PC-3 (cell line): ENCODE data around the gene SPATA19. TPM values are rescaled to one million over a fixed set of nuclear protein-coding genes. Genes with fewer than 3 reads are reported as not detected.

ENCODE experiments used
- ATAC-seq: fragments of 200-7000 bp; cut with Tn5 transposase; 2 replicates; pipeline ENCODE4 v1.9.1; 2020; ENCODE audit warnings: mild to moderate bottlenecking, moderate library complexity
- BruUV-seq: library from RNA; stranded (reverse); fragments of 400-500 nt; replicated peaks from 2 replicates; lab custom pipeline; 2021; lab: Mats Ljungman, UMichigan
- CTCF ChIA-PET: fragments of 300-600 bp; sonication (Branson Sonifier 250); formaldehyde crosslinking; loops from one replicate; lab custom pipeline; 2022; ENCODE audit warnings: antibody characterized with exemption; lab: Charles Lee
- POLR2A ChIA-PET: fragments of 300-600 bp; sonication (Branson Sonifier 250); formaldehyde crosslinking; loops from one replicate; lab custom pipeline; 2022; ENCODE audit warnings: antibody characterized with exemption; ENCODE audit not compliant: unreplicated experiment; lab: Charles Lee
- DNase-seq: peaks from one replicate; pipeline ENCODE4 v3.0.0-alpha.2; 2015
- H2AFZ ChIP-seq: fragments of 300-600 bp; sonication (generic); 2 replicates; pipeline ENCODE4 v1.6.0; 2016; ENCODE audit warnings: antibody characterized with exemption, low read length
- H3F3A ChIP-seq: fragments of 300-600 bp; sonication (generic); one replicate; pipeline ENCODE4 v1.6.0; 2017; ENCODE audit warnings: antibody characterized with exemption, low read length, control low read depth, mild to moderate bottlenecking; ENCODE audit not compliant: unreplicated experiment
- H3K27ac ChIP-seq: fragments of 300-600 bp; sonication (generic); 2 replicates; pipeline ENCODE4 v1.5.1; 2016; ENCODE audit warnings: mild to moderate bottlenecking, low read length
- H3K27me3 ChIP-seq: fragments of 300-600 bp; sonication (generic); 2 replicates; pipeline ENCODE4 v1.6.1; 2016; ENCODE audit warnings: low read length, mixed read lengths
- H3K36me3 ChIP-seq: fragments of 300-600 bp; sonication (generic); 2 replicates; pipeline ENCODE4 v1.6.1; 2016; ENCODE audit warnings: low read depth, mixed run types, low read length, mixed read lengths
- H3K4me1 ChIP-seq: fragments of 300-600 bp; sonication (generic); 2 replicates; pipeline ENCODE4 v1.5.1; 2016; ENCODE audit warnings: low read length; ENCODE audit not compliant: insufficient read depth
- H3K4me2 ChIP-seq: fragments of 300-600 bp; sonication (generic); 2 replicates; pipeline ENCODE4 v1.6.0; 2016; ENCODE audit warnings: low read length
- H3K4me3 ChIP-seq: fragments of 300-600 bp; sonication (generic); 2 replicates; pipeline ENCODE4 v1.5.1; 2016; ENCODE audit warnings: mild to moderate bottlenecking, low read length, mixed read lengths
- H3K79me2 ChIP-seq: fragments of 300-600 bp; sonication (generic); 2 replicates; pipeline ENCODE4 v1.6.1; 2017; ENCODE audit warnings: low read length, mixed read lengths
- H3K9ac ChIP-seq: fragments of 300-600 bp; sonication (generic); 2 replicates; pipeline ENCODE4 v1.6.0; 2016; ENCODE audit warnings: mild to moderate bottlenecking, low read length
- H3K9me2 ChIP-seq: fragments of 300-600 bp; sonication (generic); replicated peaks from 2 replicates; pipeline ENCODE4 v1.6.1; 2016; ENCODE audit warnings: mixed run types, low read length, mixed read lengths
- H3K9me3 ChIP-seq: fragments of 300-600 bp; sonication (generic); 2 replicates; pipeline ENCODE4 v1.6.1; 2016; ENCODE audit warnings: low read length, mixed read lengths
- H4K20me1 ChIP-seq: fragments of 300-600 bp; sonication (generic); 2 replicates; pipeline ENCODE4 v1.6.1; 2016; ENCODE audit warnings: low read length, mixed read lengths
- EZH2 ChIP-seq: fragments of 300-600 bp; sonication (generic); IDR thresholded peaks from one replicate; pipeline ENCODE4 v1.6.1; 2017; ENCODE audit warnings: antibody characterized with exemption, mild to moderate bottlenecking, low read length; ENCODE audit not compliant: unreplicated experiment
- EZH2phosphoT487 ChIP-seq: fragments of 300-600 bp; sonication (generic); IDR thresholded peaks from 2 replicates; pipeline ENCODE4 v1.6.1; 2018; ENCODE audit warnings: mild to moderate bottlenecking, antibody characterized with exemption, low read length, borderline replicate concordance
- intact Hi-C: fragments of 100-400 bp; cut with micrococcal nuclease; formaldehyde crosslinking; loops from 2 replicates; pipeline ENCODE4 v1.9.0; 2023
- total RNA-seq: library from RNA; depleted of rRNA; stranded (reverse); fragments of >200 nt; gene quantifications from 2 replicates; pipeline ENCODE4 v1.2.3, GENCODE V29; 2014
- TF ChIP-seq, protein P1 (sequence below): fragments of 300-600 bp; sonication (generic); conservative IDR thresholded peaks from 2 replicates; pipeline ENCODE4 v1.5.1; 2017; ENCODE audit warnings: antibody characterized with exemption, low read depth, mild to moderate bottlenecking, low read length

Gene SPATA19
- total RNA-seq, 1 experiment from 2014 or later = not detected

GRCh38 chr11:133889188-133889587, 43.9 kb upstream of the SPATA19 start:
- peaks cover 15% of the 10 kb centered on the region; the same call in 1 of the 2 replicates for H3K9me3 ChIP-seq
- ATAC-seq (no peak), DNase-seq (no peak)
- H3F3A ChIP-seq = no peaks in the 10 kb centered on the region
- H3K9me2 ChIP-seq = no peaks in the 10 kb centered on the region
- TF ChIP-seq EZH2 (no peak), EZH2phosphoT487 (no peak)
- TF ChIP-seq, protein P1, sequence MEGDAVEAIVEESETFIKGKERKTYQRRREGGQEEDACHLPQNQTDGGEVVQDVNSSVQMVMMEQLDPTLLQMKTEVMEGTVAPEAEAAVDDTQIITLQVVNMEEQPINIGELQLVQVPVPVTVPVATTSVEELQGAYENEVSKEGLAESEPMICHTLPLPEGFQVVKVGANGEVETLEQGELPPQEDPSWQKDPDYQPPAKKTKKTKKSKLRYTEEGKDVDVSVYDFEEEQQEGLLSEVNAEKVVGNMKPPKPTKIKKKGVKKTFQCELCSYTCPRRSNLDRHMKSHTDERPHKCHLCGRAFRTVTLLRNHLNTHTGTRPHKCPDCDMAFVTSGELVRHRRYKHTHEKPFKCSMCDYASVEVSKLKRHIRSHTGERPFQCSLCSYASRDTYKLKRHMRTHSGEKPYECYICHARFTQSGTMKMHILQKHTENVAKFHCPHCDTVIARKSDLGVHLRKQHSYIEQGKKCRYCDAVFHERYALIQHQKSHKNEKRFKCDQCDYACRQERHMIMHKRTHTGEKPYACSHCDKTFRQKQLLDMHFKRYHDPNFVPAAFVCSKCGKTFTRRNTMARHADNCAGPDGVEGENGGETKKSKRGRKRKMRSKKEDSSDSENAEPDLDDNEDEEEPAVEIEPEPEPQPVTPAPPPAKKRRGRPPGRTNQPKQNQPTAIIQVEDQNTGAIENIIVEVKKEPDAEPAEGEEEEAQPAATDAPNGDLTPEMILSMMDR = no peak
- H4K20me1 ChIP-seq = no peaks in the 10 kb centered on the region
- ChIA-PET CTCF (no interaction called here), POLR2A (no interaction called here)
- no peaks in the 10 kb centered on the region for H3K36me3 ChIP-seq
- H3K4me1 ChIP-seq = no peaks in the 10 kb centered on the region
- BruUV-seq = no TSS peak
- H2AFZ ChIP-seq = no peak overlapping the region
- no peak overlapping the region for H3K4me2 ChIP-seq
- no peak overlapping the region for H3K27ac ChIP-seq
- H3K79me2 ChIP-seq = no peaks in the 10 kb centered on the region
- peaks cover 10% of the 10 kb centered on the region; the same call in 1 of the 2 replicates for H3K27me3 ChIP-seq
- H3K9ac ChIP-seq = no peak overlapping the region
- intact Hi-C loops = no loop called here
- H3K4me3 ChIP-seq = no peak overlapping the region

- Histone ChIP-seq H3K27me3 (peaks cover under 1% of the 10 kb centered on the region; the same call in 1 of the 2 replicates), H4K20me1 (no peaks in the 10 kb centered on the region), H3K4me2 (no peak overlapping the region), H3F3A (no peaks in the 10 kb centered on the region), H3K79me2 (no peaks in the 10 kb centered on the region), H3K36me3 (no peaks in the 10 kb centered on the region), H2AFZ (no peak overlapping the region), H3K9me2 (no peaks in the 10 kb centered on the region), H3K9ac (no peak overlapping the region), H3K9me3 (peaks cover 15% of the 10 kb centered on the region; the same call in 1 of the 2 replicates), H3K4me3 (no peak overlapping the region), H3K27ac (no peak overlapping the region), H3K4me1 (no peaks in the 10 kb centered on the region)
- ChIA-PET CTCF (no interaction called here), POLR2A (no interaction called here)
- BruUV-seq = no TSS peak
- no peak for DNase-seq
- intact Hi-C loops = no loop called here
- ATAC-seq = no peak
- TF ChIP-seq, protein P1 = no peak
- TF ChIP-seq EZH2 = no peak
- no peak for TF ChIP-seq EZH2phosphoT487
Observed at GRCh38 chr11:133887692-133888332, 42.5 kb upstream of the SPATA19 start.

DNA sequence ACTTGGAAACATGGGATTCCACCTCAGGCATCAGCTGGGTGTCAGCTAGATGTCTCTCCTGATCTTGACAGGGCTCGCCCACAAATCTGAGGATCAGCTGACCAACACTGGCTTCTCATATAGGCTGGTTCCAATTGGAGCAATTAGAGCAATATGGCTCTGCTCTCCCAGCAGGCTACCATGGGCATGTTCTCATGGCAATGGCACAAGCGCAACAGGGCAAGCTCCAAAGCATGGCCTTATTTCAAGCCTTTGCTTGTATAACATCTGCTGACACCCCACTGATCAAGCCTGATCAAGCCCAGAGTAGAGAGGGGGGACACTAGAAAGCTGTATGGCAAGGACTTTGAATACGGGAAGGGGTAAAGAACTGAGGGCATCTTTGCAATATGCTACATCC, 40.7 kb upstream of the SPATA19 start:
- Histone ChIP-seq H3K27ac (no peak overlapping the region), H3F3A (no peaks in the 10 kb centered on the region), H4K20me1 (no peaks in the 10 kb centered on the region), H3K27me3 (no peaks in the 10 kb centered on the region; the same call in 1 of the 2 replicates), H3K79me2 (no peaks in the 10 kb centered on the region), H3K4me1 (no peaks in the 10 kb centered on the region), H3K9ac (no peak overlapping the region), H3K36me3 (no peaks in the 10 kb centered on the region), H3K4me2 (no peak overlapping the region), H3K9me3 (peaks cover 15% of the 10 kb centered on the region; the same call in 1 of the 2 replicates), H3K9me2 (no peaks in the 10 kb centered on the region), H3K4me3 (no peak overlapping the region), H2AFZ (no peak overlapping the region)
- TF ChIP-seq EZH2phosphoT487 (no peak), EZH2 (no peak)
- TF ChIP-seq, protein P1 = no peak
- DNase-seq = no peak
- intact Hi-C loops = no loop called here
- no peak for ATAC-seq
- no TSS peak for BruUV-seq
- POLR2A ChIA-PET = no interaction called here
- CTCF ChIA-PET = no interaction called here
